Immature natural killer cell (primary cell): ENCODE results near the gene PTPRF. TPM values are rescaled to one million over a fixed set of nuclear protein-coding genes. Genes with fewer than 3 reads are reported as not detected.
A peak's percentile ranks its signal among the peaks of the same experiment; 100 is the strongest.

Experiments used
- DNase-seq, 3 donors: peaks; one replicate each; pipeline ENCODE4 v3.0.0; 2022; ENCODE audit warnings: mixed read lengths in 1 of 3
- H3K27ac Mint-ChIP-seq, 6 donors: one replicate each; pipeline ENCODE4 v1.8.0; 2020; ENCODE audit warnings: mixed read lengths in 6 of 6, mild to moderate bottlenecking in 5 of 6, inconsistent platforms in 4 of 6, moderate library complexity in 3 of 6
- H3K27me3 Mint-ChIP-seq, 3 donors: one replicate each; pipeline ENCODE4 v1.8.0; 2020 to 2021; ENCODE audit warnings: low read depth in 3 of 3, mild to moderate bottlenecking in 3 of 3, mixed read lengths in 3 of 3, moderate library complexity in 3 of 3, inconsistent platforms in 1 of 3
- H3K36me3 Mint-ChIP-seq, 3 donors: one replicate each; pipeline ENCODE4 v1.8.0; 2020; ENCODE audit warnings: mixed read lengths in 3 of 3, inconsistent platforms in 2 of 3, mild to moderate bottlenecking in 2 of 3
- H3K4me1 Mint-ChIP-seq, 2 donors: one replicate each; pipeline ENCODE4 v1.8.0; 2020; ENCODE audit warnings: inconsistent platforms in 2 of 2, mild to moderate bottlenecking in 2 of 2, mixed read lengths in 2 of 2, moderate library complexity in 1 of 2
- H3K4me3 Mint-ChIP-seq, 5 donors: one replicate each; pipeline ENCODE4 v1.8.0; 2020; ENCODE audit warnings: mild to moderate bottlenecking in 5 of 5, mixed read lengths in 5 of 5, inconsistent platforms in 3 of 5, moderate library complexity in 3 of 5
- H3K9me3 Mint-ChIP-seq, 6 donors: one replicate each; pipeline ENCODE4 v1.8.0; 2020; ENCODE audit warnings: mild to moderate bottlenecking in 6 of 6, mixed read lengths in 6 of 6, inconsistent platforms in 4 of 6, moderate library complexity in 3 of 6
- polyA plus RNA-seq, 3 donors: library from polyadenylated mRNA; unstranded; fragments of 300-500 nt; fragmentation: Illumina TruSeq; gene quantifications; one replicate each; pipeline ENCODE4 v1.2.3, GENCODE V29; 2021

The PTPRF gene
- polyA plus RNA-seq, 3 donors from 2014 or later, result not detected

DNA sequence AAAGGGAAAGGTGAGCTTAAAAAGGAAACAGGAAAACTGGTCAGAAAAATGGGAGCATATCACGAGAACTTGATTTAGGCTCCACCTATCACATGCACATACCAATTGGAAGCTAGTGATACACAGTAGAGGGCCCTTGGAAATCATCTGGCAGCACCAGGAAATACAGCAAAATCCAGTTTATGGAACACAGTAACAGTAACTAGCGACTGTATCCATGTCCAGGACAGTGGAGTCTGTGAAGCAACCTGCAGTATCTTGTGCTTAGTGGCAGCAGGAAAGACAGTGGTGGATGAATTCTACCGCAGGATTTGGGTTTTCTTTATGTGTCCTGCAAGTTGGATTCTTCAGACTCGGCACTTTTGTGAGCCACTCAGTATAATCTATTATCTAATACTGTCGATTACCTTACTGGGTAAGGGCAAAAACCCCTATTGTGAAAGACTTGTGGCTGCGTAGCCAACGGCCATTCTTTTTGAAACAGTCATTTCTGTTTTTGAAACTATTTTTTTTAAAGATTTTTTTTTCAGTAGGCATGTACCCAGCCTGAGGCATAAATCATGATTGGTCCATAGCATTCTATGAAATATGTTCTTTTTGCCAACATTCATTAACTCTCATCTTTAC lies 117.7 kb downstream of the PTPRF start:
- H3K27ac Mint-ChIP-seq, result peak overlapping the region; percentile 78 to 96 (median 90)
- peaks cover 17 to 24% (median 21%) of the 10 kb centered on the region in 3 donors for H3K27me3 Mint-ChIP-seq
- peak overlapping the region; percentile 93 to 99 (median 98) for H3K4me3 Mint-ChIP-seq
- H3K36me3 Mint-ChIP-seq, result peaks cover 0 to 4% (median 0%) of the 10 kb centered on the region in 3 donors
- peaks cover 30 to 36% of the 10 kb centered on the region in 2 donors for H3K4me1 Mint-ChIP-seq
- no peaks in the 10 kb centered on the region for H3K9me3 Mint-ChIP-seq
- DNase-seq, result no peak

DNA sequence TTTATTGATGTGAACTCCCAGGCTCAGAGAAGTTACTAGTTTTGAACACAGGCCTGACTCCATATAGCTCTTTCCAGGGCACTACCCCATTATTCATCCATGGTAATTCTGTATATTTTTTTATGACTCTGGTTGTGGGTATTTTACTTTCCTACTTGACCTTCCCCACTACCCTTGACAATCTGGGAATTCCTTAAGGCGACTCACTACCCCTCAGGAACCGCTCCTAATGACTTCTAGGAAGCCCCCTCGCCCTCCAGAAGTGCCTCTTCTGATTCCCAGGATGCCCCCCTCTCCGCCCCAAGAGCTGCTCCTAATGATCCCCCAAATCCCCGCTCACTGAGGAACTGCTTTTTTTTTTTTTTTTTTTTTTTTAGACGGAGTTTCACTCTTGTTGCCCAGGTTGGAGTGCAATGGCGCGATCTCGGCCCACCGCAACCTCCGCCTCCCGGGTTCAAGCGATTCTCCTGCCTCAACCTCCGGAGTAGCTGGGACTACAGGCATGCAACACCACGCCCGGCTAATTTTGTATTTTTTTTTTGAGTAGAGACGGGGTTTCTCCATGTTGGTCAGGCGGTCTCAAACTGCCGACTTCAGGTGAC lies 118.3 kb downstream of the PTPRF start:
- Mint-ChIP-seq H3K27ac (peak overlapping the region; percentile 89 to 96 (median 94)), H3K4me1 (peaks cover 35 to 42% of the 10 kb centered on the region in 2 donors), H3K27me3 (peaks cover 17 to 24% (median 21%) of the 10 kb centered on the region in 3 donors), H3K36me3 (peaks cover 0 to 8% (median 0%) of the 10 kb centered on the region in 3 donors), H3K9me3 (no peaks in the 10 kb centered on the region), H3K4me3 (peak overlapping the region; percentile 93 to 99 (median 98))
- no peak for DNase-seq

DNA sequence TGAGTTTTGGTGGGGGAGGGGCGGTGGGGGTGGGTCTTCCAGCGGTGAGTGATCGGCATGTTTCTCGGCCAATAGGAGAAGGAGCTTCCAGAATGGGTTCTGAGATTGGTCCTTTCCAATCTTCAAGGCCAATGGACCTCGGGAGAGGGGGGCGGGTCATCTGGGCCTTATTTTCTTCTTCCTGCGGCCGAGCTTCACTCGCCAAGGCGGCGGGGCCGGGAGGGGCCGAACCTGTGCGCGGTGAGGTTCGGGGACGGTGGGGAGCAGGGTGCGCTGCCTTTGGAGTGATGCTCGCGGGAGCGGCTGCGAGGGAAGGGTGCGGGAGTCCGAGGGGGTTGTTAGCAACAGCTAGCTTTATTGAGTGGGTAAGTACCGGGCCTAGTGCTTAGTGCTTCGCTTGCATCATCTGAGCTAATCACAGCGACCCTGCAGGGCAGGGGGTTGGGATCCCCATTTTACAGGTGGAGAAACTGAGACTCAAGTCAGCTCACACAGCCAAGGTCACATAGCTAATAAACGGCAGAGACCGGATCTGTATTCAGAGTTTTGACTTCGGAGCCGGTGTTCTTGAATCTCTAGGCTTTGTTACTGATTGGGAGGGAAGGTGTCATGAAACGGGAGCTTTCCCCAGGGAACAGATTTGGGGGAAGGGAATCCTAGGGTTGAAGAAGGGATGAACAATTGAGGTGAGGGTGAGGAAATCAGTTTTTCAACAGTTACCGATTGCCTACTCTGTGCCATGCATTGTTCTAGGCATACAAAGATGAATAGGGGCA lies 119.8 kb downstream of the PTPRF start:
- Mint-ChIP-seq H3K27me3 (peaks cover 15 to 22% (median 20%) of the 10 kb centered on the region in 3 donors), H3K4me3 (peak overlapping the region; percentile 93 to 99 (median 98)), H3K36me3 (peaks cover 4 to 17% (median 5%) of the 10 kb centered on the region in 3 donors), H3K4me1 (peaks cover 42 to 49% of the 10 kb centered on the region in 2 donors), H3K27ac (peak overlapping the region; percentile 89 to 96 (median 94)), H3K9me3 (no peaks in the 10 kb centered on the region)
- DNase-seq, result peak; percentile 92 to 94 (median 93)

DNA sequence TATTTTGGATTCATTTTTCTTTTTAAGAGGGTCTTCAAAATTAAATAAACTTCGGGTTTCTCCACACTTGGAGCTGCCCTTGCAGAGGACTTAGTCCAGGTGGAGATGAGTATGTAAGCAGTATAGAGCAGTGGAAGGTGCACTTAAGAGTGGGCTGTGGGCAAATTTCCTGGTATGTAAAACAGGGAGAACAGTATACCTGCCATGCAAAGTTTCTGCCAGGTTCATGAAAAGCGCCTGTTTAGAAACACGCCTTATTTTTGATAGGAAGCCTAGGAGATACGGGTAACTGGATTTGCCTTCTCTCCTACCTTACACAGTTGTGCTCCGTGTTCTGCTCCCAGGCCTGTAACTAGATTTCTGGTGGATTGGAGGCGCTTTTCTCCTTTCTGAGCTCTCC lies 120.5 kb downstream of the PTPRF start:
- Mint-ChIP-seq H3K9me3 (no peaks in the 10 kb centered on the region), H3K27me3 (peaks cover 15 to 21% (median 20%) of the 10 kb centered on the region in 3 donors), H3K27ac (peak overlapping the region; percentile 49 to 96 (median 84)), H3K4me3 (peak overlapping the region; percentile 93 to 99 (median 98)), H3K36me3 (peaks cover 4 to 24% (median 11%) of the 10 kb centered on the region in 3 donors), H3K4me1 (peaks cover 42 to 49% of the 10 kb centered on the region in 2 donors)
- DNase-seq, result no peak

DNA sequence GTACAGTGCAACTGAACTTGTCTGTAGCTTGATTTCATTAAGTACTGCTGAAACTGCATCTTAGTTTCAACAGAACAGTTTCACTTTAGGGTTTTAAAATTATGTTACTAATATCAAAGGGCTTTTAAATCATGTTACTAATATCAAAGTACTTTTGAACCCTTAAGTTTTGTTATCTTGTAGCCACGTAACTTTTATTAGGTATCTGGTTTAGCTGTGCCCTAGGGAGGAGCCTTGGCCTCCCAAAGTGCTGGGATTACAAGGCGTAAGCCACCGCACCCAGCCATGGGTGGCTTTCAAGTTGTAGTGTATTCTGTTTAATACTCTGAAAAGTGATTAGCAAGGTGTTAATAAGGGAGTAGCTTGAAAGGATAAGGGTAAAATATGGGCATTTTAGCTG lies 121.2 kb downstream of the PTPRF start:
- Mint-ChIP-seq H3K4me1 (peaks cover 42 to 49% of the 10 kb centered on the region in 2 donors), H3K27me3 (peaks cover 15 to 21% (median 20%) of the 10 kb centered on the region in 3 donors), H3K27ac (peak overlapping the region in 3 of 6 donors; percentile 49 to 80 (median 75)), H3K36me3 (peaks cover 4 to 26% (median 11%) of the 10 kb centered on the region in 3 donors), H3K9me3 (no peaks in the 10 kb centered on the region), H3K4me3 (peak overlapping the region; percentile 93 to 99 (median 98))
- DNase-seq, result no peak

DNA sequence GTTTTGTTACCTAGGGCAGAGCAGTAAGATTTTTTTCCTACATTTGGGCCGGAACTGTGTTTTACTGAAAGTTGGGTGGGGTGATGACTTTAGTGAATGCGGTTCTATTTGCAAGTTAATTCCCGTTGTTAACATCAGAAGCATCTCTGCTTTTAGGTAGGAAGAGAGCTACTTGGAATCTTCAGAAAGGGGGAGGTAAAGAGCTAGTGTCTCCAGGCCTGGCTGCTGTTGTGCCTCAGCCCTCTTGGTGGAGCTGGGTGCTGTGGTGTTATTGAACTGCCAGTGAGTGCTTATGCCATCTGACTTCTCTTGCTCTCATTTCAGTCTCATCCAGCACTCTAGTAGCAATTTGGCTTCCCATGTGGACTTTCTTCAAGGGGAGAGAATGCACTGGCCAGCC lies 122.7 kb downstream of the PTPRF start:
- Mint-ChIP-seq H3K9me3 (no peaks in the 10 kb centered on the region), H3K4me1 (peaks cover 42 to 49% of the 10 kb centered on the region in 2 donors), H3K27me3 (peaks cover 15 to 18% (median 15%) of the 10 kb centered on the region in 3 donors), H3K4me3 (no peak overlapping the region), H3K36me3 (peaks cover 4 to 26% (median 11%) of the 10 kb centered on the region in 3 donors), H3K27ac (peak overlapping the region in 2 of 6 donors; percentile 6 to 36)
- no peak for DNase-seq

DNA sequence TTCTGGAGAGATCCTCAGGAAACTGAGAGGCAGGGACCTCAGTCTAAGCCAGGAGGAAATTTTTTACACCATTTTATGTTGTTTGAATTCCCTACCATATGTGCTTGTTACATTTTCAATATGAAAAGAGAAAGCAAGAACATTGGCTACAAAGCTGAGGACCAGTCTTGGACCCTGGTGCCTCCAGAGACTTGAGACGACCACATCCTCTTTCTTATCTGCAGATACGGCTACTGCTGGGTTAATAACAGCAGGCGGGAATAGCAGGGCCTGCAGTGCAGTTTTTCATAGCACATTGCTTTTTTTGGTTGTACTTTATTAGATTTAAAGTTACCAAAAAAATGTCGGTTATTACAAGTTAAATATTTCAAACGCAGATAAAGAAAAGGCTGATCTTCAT lies 123.2 kb downstream of the PTPRF start:
- Mint-ChIP-seq H3K27ac (peak overlapping the region in 1 of 6 donors; percentile 36), H3K9me3 (no peaks in the 10 kb centered on the region), H3K4me1 (peaks cover 39 to 46% of the 10 kb centered on the region in 2 donors), H3K4me3 (no peak overlapping the region), H3K27me3 (peaks cover 10 to 15% (median 12%) of the 10 kb centered on the region in 3 donors), H3K36me3 (peaks cover 4 to 26% (median 11%) of the 10 kb centered on the region in 3 donors)
- DNase-seq, result no peak

DNA sequence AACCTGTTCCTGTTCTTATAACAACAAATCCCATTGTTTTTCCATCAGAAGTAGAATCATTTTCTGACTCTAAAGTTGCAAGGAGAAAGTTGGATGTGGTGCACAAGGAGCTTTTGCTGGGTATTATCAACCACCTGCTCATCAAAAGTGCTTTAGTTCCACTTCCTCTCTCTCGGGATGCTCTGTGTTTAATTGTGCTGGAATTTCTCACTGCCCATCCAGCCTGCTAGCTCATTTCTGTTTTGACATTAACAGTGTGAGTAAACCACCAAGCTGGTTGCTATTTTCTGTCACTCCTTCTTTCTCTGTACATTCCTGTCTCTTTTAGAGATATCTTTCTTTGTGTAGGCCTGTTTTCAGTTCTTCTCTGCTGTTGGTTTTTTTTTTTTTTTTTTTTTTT lies 125.3 kb downstream of the PTPRF start:
- DNase-seq, result no peak
- H3K27ac Mint-ChIP-seq, result no peak overlapping the region
- H3K9me3 Mint-ChIP-seq, result no peaks in the 10 kb centered on the region
- H3K27me3 Mint-ChIP-seq, result peaks cover 0 to 2% (median 0%) of the 10 kb centered on the region in 3 donors
- no peak overlapping the region for H3K4me3 Mint-ChIP-seq
- H3K36me3 Mint-ChIP-seq, result peaks cover 14 to 37% (median 16%) of the 10 kb centered on the region in 3 donors
- H3K4me1 Mint-ChIP-seq, result peaks cover 28 to 30% of the 10 kb centered on the region in 2 donors

DNA sequence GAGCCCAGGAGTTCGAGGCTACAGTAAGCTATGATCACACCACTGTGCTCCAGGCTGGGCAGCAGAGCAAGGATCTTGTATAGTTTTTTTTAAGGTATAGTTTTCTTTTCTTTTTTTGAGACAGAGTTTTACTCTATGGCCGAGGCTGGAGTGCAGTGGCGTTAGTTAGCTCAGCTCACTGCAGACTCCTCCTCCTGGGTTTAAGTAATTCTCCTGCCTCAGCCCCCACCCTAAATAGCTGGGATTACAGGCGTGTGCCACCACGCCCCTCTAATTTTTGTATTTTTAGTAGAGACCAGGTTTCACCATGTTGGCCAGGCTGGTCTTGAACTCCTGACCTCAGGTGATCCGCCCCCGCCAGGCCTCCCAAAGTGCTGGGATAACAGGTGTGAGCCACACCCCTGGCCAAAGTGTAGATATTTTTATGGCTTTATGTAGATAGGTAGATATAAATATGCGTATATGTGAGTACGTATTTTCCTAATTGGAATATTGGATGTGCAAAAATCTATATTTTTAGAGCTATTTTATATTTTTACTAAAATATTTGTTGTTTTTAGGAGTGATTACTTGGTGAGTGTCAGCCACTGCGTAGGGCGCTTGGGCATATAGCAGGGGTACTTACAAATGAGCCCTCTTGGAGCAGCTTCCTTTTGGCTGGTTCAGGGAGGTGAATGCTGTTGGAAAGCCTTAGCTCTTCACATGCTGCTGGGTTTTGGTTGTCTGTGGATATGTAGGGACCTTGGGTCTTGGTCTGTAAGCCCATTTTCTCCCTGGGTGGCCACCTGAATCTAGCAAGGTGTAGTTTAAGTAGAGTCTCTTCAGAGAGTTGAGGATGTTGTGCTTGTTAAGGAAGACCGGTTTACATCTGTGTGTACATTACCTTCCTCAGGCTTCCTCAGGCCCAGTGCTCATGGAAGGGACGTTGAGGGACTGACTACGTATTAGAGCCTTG lies 128.8 kb downstream of the PTPRF start:
- Mint-ChIP-seq H3K36me3 (peaks cover 17 to 50% (median 23%) of the 10 kb centered on the region in 3 donors), H3K4me3 (no peak overlapping the region), H3K27ac (no peak overlapping the region), H3K4me1 (peaks cover 2 to 6% of the 10 kb centered on the region in 2 donors), H3K27me3 (no peaks in the 10 kb centered on the region), H3K9me3 (no peaks in the 10 kb centered on the region)
- DNase-seq, result no peak

DNA sequence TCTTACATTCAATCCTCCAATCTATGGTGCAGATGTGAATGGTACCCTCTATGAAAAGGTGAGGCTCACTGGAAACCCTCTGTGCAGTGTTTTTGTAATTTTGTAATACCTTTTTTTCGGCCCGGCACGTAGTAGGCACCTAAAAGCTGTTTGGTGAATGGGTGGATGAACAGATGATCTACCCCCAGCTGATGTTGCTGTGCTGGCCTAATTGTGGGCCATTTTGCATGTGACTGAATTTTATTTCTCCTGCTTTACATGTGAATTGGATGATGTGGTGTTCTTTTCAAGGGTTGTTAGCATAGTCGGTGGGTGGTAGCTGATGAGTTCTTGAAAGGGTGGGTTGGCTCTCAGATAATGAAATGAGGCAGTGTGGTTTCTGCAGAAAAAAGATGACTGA lies 129.7 kb downstream of the PTPRF start:
- H3K36me3 Mint-ChIP-seq, result peaks cover 16 to 51% (median 27%) of the 10 kb centered on the region in 3 donors
- H3K9me3 Mint-ChIP-seq, result no peaks in the 10 kb centered on the region
- no peak for DNase-seq
- no peak overlapping the region for H3K4me3 Mint-ChIP-seq
- H3K27me3 Mint-ChIP-seq, result no peaks in the 10 kb centered on the region
- no peak overlapping the region for H3K27ac Mint-ChIP-seq
- peaks cover 0 to 4% of the 10 kb centered on the region in 2 donors for H3K4me1 Mint-ChIP-seq

DNA sequence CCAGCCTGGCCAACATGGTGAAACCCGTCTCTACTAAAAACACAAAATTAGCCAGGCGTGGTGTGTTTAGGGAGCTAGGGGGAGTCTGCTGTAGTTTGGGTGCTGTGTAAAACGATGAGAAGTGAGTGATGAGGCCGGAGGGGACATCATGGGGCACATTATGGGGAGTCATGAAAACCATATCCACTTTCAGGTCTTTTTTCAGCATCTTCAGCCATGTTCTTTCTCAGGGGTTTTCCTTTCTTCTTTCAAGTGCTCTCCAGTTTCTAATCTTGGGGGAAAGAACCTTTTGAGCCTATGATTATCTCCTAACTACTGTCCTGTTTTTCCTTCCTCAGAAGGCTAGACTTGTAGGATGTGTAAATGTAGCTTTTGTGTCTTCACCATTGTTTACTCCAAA lies 133.7 kb downstream of the PTPRF start:
- DNase-seq, result no peak
- Mint-ChIP-seq H3K36me3 (peaks cover 30 to 76% (median 55%) of the 10 kb centered on the region in 3 donors), H3K4me3 (no peak overlapping the region), H3K9me3 (no peaks in the 10 kb centered on the region), H3K27ac (no peak overlapping the region), H3K27me3 (peaks cover 0 to 2% (median 0%) of the 10 kb centered on the region in 3 donors), H3K4me1 (peaks cover 0 to 5% of the 10 kb centered on the region in 2 donors)

DNA sequence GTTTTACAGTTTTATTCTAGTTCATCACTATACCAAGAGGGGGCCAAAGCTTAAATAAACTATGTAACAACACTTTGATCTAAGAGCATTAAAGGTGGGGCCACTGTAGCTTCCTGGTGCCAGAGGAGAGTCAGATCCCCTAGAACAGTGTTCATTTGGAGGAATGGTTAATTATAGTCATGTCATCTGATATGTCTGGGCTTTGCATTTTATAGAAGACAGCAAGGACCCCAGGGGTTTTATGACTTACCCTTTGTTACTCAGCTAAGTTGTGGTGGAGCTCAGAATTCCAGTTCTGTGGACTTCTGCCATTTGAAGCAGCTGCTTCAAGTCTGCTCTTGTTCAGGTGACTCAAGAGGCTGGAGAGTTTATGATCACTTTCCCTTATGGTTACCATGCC lies 135.9 kb downstream of the PTPRF start:
- Mint-ChIP-seq H3K4me3 (no peak overlapping the region), H3K9me3 (no peaks in the 10 kb centered on the region), H3K36me3 (peaks cover 35 to 76% (median 54%) of the 10 kb centered on the region in 3 donors), H3K27ac (no peak overlapping the region), H3K27me3 (peaks cover 0 to 2% (median 0%) of the 10 kb centered on the region in 3 donors), H3K4me1 (peaks cover 0 to 7% of the 10 kb centered on the region in 2 donors)
- DNase-seq, result no peak

DNA sequence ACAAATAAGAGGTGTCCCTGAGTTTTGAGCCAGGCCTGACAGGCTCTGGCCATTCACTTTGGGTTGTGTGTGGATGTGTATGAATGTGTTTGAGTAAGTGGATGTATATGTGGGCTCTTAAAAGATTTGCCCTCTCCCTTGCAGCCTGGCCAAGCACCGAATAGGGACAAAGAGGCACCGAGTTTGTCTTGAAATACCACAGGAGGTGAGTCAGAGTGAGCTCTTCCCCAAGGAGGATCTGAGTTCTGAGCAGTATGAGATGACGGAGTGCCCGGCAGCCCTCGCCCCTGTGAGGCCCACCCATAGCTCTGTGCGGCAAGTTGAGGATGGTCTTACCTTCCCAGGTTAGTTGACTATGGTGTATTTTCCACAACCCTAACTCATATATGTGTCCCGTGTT lies 138.3 kb downstream of the PTPRF start:
- Mint-ChIP-seq H3K36me3 (peaks cover 34 to 74% (median 57%) of the 10 kb centered on the region in 3 donors), H3K27ac (peak overlapping the region in 2 of 6 donors; percentile 9 to 31), H3K4me3 (no peak overlapping the region), H3K9me3 (no peaks in the 10 kb centered on the region), H3K27me3 (peaks cover 0 to 2% (median 0%) of the 10 kb centered on the region in 3 donors), H3K4me1 (peaks cover 4 to 6% of the 10 kb centered on the region in 2 donors)
- DNase-seq, result no peak
